Left kidney (tissue), 2 donors: ENCODE measurements around the gene ASAP3. TPM values are rescaled to one million over a fixed set of nuclear protein-coding genes. Genes with fewer than 3 reads are reported as not detected.
"Not testable (repeated sequence)": the region's sequence is repeated elsewhere in the genome, so short reads cannot be mapped to it uniquely, and the experiment has no call there.

Source experiments
- DNase-seq: peaks from one replicate; pipeline ENCODE4 v3.0.0-alpha.2; 2013
- polyA plus RNA-seq: library from polyadenylated mRNA; unstranded; fragments of 120-200 nt; gene quantifications from one replicate; pipeline ENCODE4 v1.2.1, GENCODE V29; 2013; ENCODE audit not compliant: insufficient read length

Gene ASAP3
- polyA plus RNA-seq, 1 donor: 40.1 TPM

DNA sequence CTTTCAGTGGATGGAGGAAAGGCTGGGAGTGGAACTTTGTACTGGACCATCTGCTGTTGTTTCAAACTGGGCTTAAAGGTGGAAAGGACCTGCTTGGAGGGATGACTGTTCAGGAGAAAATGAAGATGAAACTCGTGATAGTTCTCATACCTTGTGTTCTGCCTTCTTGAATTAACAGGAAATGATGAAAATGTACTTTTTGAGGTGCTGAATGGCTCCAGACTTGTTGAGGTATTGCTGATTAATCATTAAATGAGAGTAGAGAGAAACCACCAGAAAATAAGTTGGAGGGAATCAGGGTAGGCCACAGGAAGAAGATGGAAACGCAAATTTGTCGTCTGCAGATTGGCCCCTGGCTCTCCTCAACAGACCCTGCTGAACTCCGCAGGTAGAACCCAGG lies 88.1 kb downstream of the ASAP3 start:
- no peak for DNase-seq

GRCh38 chr1:23395154-23395724 lies 88.7 kb downstream of the ASAP3 start:
- DNase-seq: no peak

GRCh38 chr1:23394684-23395083 lies 89.3 kb downstream of the ASAP3 start:
- no peak for DNase-seq

- DNase-seq: no peak
These were observed 89.8 kb downstream of the ASAP3 start for GRCh38 chr1:23394181-23394580.

GRCh38 chr1:23393706-23394105 lies 90.3 kb downstream of the ASAP3 start:
- DNase-seq: no peak

GRCh38 chr1:23392125-23392855 lies 91.7 kb downstream of the ASAP3 start:
- no peak for DNase-seq

- DNase-seq: no peak
These were observed 94.1 kb downstream of the ASAP3 start for GRCh38 chr1:23389837-23390321.

DNA sequence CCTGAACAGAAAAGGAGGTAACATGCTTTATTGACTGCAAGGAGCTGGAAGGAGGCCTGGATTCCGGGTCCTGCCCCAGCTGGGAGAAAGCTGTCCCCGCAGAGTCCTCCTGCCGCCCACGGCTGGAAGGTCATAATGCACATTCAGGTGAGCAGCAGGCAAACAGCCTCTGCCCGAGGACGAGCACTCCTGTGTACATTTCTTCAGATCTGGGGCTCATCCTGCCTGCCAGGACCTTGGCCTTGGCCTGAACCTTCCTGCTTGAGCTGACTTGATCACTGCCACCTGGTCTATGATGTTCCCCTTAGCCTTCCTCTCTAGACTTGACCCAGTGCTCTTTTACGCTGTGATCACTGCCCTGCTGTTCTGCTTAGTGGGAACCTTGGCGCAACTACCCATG lies 96.5 kb downstream of the ASAP3 start:
- DNase-seq: no peak

GRCh38 chr1:23385119-23385621 lies 98.8 kb downstream of the ASAP3 start:
- no peak for DNase-seq

DNA sequence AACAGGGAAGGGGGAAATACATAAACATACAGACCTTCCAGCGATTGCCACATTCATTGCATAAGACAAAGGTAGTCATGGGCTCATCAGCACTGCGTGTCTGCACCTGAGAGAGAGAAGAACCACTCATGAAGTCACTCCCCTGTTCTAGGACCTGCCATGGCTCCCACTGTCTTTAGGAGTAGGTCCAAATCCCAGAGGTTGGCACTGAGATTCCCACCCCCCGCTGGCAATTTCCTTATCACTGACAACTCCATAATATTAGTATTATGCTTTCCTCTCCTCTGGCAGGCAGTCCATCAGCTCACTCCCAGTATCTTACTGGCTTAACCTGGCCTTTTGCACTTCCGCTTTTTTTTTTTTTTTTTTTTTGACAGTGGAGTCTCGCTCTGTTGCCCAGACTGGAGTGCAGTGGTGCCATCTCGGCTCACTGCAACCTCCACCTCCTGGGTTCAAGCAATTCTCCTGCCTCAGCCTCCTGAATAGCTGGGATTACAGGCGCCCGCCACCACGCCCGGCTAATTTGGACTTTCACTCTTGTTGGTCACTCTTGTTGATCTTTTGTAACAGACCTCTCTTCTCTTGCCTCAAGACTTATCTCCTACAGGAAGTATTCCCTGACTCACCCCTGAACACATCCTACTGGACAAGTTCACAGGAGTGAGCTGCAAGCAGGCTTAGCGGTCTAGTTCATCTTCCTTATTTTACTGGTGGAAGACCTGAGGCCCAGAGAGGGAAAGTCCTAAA lies 99.5 kb downstream of the ASAP3 start:
- no peak for DNase-seq

- DNase-seq: no peak
These were observed 100.2 kb downstream of the ASAP3 start for GRCh38 chr1:23383577-23384311.

DNA sequence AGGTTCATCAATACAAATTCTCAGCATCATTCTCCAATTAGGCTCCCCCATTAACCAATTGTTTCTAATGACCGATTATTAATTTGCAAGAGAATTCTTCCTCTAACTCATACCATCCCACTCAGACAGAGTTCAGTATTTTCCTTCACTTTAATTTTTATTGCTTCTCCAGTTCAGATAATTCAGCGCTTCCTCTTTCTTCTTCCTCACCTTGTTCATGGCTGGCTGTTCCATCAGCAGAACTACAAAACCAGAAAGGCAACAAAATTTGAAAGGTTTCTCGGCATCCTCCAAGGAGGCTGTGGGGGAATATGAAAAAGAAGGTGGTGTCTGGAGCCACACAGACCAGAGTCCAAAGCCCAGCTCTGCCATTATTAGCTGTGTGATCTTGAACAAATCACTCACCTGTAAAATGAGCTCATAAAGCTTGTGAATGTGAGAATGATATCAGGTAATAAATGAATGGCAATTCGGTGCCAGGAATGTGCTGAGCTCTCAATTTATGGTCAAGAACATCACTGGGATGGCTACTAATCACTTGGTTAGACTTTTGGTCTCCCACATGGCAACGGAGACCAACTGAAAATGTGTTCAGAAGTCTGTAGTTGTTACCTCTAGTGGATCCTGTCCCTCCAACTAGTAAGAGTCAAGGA lies 102.6 kb downstream of the ASAP3 start:
- no peak for DNase-seq

- DNase-seq: no peak
These were observed 103.3 kb downstream of the ASAP3 start for GRCh38 chr1:23380719-23381118.

DNA sequence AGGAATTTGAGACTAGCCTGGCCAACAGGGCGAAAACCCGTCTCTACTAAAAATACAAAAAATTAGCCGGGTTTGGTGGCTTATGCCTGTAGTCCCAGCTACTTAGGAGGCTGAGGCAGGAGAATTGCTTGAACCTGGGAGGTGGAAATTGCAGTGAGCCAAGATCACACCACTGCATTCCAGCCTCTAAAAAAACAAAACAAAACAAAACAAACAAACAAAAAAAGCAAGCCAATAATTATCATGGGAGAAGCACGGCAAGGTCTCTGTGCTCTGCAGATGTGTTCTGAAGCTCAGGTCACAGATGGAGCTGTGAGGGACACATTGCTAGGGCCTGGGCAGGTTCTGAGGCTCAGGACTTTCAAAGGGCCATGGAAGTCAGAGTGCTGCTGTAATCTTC lies 103.7 kb downstream of the ASAP3 start:
- not testable (repeated sequence) for DNase-seq

Other genes with a start within 250 kb of the ASAP3 start
- 298 TPM for gene HNRNPR, start 139.9 kb downstream of the ASAP3 start, polyA plus RNA-seq
- 32.3 TPM for gene ZNF436, start 114.3 kb downstream of the ASAP3 start, polyA plus RNA-seq
- 49.3 TPM for gene TCEA3, start 59.4 kb downstream of the ASAP3 start, polyA plus RNA-seq
- gene E2F2, start 47.1 kb upstream of the ASAP3 start, polyA plus RNA-seq: 5.9 TPM
- 264 TPM for gene ID3, start 75.3 kb upstream of the ASAP3 start, polyA plus RNA-seq
- 2,201 TPM for gene RPL11, start 207.6 kb upstream of the ASAP3 start, polyA plus RNA-seq